ENCODE data around the gene SEMA5B.

DNA sequence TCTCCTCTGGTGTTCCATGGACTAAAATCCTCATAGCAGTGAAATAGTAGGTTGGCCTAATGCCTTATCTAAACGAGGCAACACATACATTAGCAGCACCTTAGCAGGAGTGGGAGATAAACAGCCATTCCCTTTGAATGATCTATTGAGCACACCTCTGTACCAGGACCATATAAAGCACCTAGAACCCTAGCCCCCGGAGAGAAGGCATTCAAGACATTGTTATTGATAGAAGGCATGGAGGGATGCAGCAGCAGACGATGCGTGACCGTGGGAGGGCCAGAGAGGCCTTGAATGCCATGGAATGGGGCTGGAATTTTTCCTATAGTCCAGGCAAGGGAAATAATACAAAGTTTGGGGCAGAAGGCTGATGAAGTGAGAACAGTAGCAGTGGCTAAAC lies 6.6 kb upstream of the SEMA5B start:
- TF ChIP-seq, protein P1, sequence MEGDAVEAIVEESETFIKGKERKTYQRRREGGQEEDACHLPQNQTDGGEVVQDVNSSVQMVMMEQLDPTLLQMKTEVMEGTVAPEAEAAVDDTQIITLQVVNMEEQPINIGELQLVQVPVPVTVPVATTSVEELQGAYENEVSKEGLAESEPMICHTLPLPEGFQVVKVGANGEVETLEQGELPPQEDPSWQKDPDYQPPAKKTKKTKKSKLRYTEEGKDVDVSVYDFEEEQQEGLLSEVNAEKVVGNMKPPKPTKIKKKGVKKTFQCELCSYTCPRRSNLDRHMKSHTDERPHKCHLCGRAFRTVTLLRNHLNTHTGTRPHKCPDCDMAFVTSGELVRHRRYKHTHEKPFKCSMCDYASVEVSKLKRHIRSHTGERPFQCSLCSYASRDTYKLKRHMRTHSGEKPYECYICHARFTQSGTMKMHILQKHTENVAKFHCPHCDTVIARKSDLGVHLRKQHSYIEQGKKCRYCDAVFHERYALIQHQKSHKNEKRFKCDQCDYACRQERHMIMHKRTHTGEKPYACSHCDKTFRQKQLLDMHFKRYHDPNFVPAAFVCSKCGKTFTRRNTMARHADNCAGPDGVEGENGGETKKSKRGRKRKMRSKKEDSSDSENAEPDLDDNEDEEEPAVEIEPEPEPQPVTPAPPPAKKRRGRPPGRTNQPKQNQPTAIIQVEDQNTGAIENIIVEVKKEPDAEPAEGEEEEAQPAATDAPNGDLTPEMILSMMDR (IDR thresholded peaks at IDR 0.05; ENCODE audit: insufficient read depth, low read depth, low read length): no peak
- TF ChIP-seq EZH2 (IDR thresholded peaks at IDR 0.05; ENCODE audit: insufficient read depth, low read length): no peak
